ENCODE results near the gene MEIS2. TPM values are rescaled to one million over a fixed set of nuclear protein-coding genes. Genes with fewer than 3 reads are reported as not detected.

MEIS2 gene
- total RNA-seq, 1 donor from 2014 or later, result 6.6 TPM

DNA sequence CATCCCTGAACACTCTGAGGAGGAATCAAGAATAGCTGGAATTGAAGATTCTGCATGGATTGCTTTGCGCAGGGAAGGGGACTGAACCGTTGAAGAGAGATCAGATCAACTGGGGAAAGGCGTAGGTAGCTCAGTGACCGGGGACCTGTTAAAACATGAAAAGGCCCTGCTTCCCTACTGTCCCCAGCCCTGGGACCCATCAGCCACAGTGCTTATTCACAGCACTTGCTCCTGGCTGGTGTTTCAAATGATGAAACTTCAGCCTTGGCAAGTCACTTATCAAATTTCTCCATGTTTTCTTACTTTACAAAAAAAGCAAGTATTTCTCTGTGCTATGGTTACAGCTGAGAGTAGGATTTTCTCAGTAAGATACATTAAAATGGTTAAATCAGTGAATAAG, 199.3 kb downstream of the MEIS2 start:
- no peak for FAIRE-seq
- Histone ChIP-seq H3K36me3 (ENCODE audit: control insufficient read depth, insufficient read depth, low read length) (no peaks in the 10 kb centered on the region), H3K27me3 (ENCODE audit: control insufficient read depth, insufficient read depth, low read length) (no peaks in the 10 kb centered on the region), H3K4me3 (ENCODE audit: low read depth, low read length) (no peak overlapping the region)
- TF ChIP-seq, protein P1, sequence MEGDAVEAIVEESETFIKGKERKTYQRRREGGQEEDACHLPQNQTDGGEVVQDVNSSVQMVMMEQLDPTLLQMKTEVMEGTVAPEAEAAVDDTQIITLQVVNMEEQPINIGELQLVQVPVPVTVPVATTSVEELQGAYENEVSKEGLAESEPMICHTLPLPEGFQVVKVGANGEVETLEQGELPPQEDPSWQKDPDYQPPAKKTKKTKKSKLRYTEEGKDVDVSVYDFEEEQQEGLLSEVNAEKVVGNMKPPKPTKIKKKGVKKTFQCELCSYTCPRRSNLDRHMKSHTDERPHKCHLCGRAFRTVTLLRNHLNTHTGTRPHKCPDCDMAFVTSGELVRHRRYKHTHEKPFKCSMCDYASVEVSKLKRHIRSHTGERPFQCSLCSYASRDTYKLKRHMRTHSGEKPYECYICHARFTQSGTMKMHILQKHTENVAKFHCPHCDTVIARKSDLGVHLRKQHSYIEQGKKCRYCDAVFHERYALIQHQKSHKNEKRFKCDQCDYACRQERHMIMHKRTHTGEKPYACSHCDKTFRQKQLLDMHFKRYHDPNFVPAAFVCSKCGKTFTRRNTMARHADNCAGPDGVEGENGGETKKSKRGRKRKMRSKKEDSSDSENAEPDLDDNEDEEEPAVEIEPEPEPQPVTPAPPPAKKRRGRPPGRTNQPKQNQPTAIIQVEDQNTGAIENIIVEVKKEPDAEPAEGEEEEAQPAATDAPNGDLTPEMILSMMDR (IDR thresholded peaks at IDR 0.05; ENCODE audit: insufficient read depth, low read length, severe bottlenecking), result no peak
- DNase-seq (ENCODE audit: low read depth), result no peak

DNA sequence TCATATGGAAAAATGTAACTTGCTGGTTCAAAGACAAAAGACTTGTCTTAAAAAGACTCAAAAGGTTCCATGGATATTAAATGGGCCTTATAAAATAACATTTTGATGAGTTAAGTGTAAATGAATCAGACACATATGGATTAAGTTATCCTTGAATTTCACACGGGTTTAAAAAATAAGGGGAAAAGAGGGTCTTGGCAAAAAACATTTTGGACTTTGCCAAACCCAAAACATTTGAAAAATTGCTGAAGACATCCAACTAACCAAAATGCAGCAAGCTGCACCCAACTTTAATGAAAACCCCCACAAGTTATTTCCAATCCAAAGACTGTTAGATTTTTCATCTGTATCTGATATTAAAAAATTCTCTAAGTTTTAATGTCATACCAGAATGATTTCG, 200.7 kb downstream of the MEIS2 start:
- H3K36me3 ChIP-seq (ENCODE audit: control insufficient read depth, insufficient read depth, low read length), result no peaks in the 10 kb centered on the region
- FAIRE-seq, result no peak

DNA sequence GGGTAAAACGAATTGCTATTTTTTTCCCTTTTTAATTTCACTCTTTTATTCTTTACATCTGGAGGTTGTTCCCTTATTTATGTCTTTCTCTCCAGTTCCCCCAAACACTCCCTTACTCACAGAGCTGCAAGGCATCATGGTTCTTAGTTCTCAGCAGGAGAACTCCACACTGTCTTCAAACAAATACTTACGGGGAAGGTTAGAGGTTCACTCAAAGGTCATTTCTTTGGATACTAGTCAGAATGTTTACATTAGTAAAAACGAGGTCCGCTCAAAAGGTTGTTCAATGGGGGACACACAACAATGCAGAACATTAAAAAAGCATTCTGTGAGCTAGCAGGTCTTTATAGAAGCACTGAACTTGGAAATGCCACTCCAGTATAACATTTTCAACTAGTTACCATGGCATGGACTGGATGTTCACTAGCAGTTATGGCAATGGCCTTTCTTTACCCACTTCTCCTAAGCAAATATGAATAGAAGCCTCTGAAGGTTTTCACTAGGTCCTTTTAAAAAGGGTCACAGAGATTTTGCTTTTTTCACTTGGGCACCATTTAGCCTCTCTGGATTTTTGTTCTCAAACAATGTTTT, 201.7 kb downstream of the MEIS2 start:
- no peaks in the 10 kb centered on the region for H3K36me3 ChIP-seq (ENCODE audit: control insufficient read depth, insufficient read depth, low read length)
- no peak for FAIRE-seq
- TF ChIP-seq, protein P1 (IDR thresholded peaks at IDR 0.05; ENCODE audit: insufficient read depth, low read length, severe bottlenecking), result no peak
- DNase-seq (ENCODE audit: low read depth), result no peak
- no peak overlapping the region for H3K4me3 ChIP-seq (ENCODE audit: low read depth, low read length)
- no peaks in the 10 kb centered on the region for H3K27me3 ChIP-seq (ENCODE audit: control insufficient read depth, insufficient read depth, low read length)

More for the DNA sequence above, 200.7 kb downstream of the MEIS2 start:
- Histone ChIP-seq H3K27me3 (ENCODE audit: control insufficient read depth, insufficient read depth, low read length) (no peaks in the 10 kb centered on the region), H3K4me3 (ENCODE audit: low read depth, low read length) (no peak overlapping the region)
- TF ChIP-seq, protein P1 (IDR thresholded peaks at IDR 0.05; ENCODE audit: insufficient read depth, low read length, severe bottlenecking), result no peak
- no peak for DNase-seq (ENCODE audit: low read depth)

DNA sequence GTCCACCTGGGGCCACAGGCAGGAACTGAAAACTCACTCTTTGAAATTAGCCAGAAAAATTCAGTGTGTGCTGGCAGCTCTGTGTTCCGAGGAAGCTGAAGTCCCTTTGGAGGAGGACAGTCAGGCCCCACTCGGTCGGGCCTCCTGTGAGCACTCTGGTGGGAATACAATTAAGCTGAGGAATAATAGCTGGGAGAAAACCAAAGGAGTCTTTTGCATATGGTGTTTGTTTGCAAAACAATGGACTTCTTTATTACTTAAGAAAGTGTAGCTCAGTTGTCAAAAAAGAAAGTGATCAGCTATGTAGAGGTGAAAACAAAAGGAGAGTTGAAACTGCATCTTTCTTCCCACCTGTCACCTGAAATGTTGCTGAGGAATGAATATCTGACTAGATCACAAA, 202.5 kb downstream of the MEIS2 start:
- TF ChIP-seq, protein P1 (IDR thresholded peaks at IDR 0.05; ENCODE audit: insufficient read depth, low read length, severe bottlenecking), result no peak
- DNase-seq (ENCODE audit: low read depth) (no peak), FAIRE-seq (peak; percentile 36)
- H3K4me3 ChIP-seq (ENCODE audit: low read depth, low read length), result no peak overlapping the region
- H3K36me3 ChIP-seq (ENCODE audit: control insufficient read depth, insufficient read depth, low read length), result no peaks in the 10 kb centered on the region
- no peaks in the 10 kb centered on the region for H3K27me3 ChIP-seq (ENCODE audit: control insufficient read depth, insufficient read depth, low read length)

DNA sequence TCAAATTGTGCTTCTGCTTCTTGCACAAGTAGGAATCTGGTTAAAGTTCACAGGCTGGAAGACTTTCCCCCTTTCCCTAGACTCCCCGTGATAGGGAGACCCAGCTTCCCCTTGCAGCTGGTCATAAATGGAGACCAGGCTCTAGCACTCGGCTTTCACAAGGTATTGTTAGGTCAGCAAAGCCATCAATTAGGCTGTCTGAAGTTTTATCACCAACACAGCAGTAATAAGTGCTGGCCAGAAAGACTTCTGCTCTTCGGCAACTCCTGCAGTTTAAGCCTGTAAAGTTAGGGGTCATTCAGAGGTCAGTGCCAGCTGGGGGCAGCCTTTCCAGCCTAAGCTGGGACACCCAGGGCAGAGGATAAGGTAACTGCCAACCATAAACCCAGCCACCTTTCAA, 203.4 kb downstream of the MEIS2 start:
- H3K36me3 ChIP-seq (ENCODE audit: control insufficient read depth, insufficient read depth, low read length), result no peaks in the 10 kb centered on the region
- no peak overlapping the region for H3K4me3 ChIP-seq (ENCODE audit: low read depth, low read length)
- DNase-seq (ENCODE audit: low read depth), result no peak
- TF ChIP-seq, protein P1 (IDR thresholded peaks at IDR 0.05; ENCODE audit: insufficient read depth, low read length, severe bottlenecking), result no peak
- no peak for FAIRE-seq
- H3K27me3 ChIP-seq (ENCODE audit: control insufficient read depth, insufficient read depth, low read length), result no peaks in the 10 kb centered on the region

DNA sequence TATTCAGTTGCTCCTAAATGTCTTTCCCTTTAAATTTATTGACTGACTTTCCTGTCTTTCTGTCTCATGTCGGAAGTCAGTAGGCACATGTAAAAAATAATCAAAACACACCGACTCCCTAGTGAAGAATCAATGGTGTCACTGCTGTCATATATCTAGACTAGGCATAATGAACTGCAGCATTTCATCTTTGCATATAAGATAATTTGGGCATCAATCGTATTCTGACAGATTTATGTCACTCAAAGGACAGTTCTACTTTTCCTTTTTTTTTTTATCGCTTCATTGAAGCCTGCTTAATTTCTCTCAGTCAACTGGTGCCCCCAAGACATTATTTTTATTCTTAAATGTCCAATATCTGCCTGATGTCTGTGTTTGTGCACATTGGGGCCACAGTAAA, 206.3 kb downstream of the MEIS2 start:
- FAIRE-seq, result no peak
- Histone ChIP-seq H3K36me3 (ENCODE audit: control insufficient read depth, insufficient read depth, low read length) (no peaks in the 10 kb centered on the region), H3K4me3 (ENCODE audit: low read depth, low read length) (no peak overlapping the region), H3K27me3 (ENCODE audit: control insufficient read depth, insufficient read depth, low read length) (no peaks in the 10 kb centered on the region)
- no peak for DNase-seq (ENCODE audit: low read depth)
- TF ChIP-seq, protein P1 (IDR thresholded peaks at IDR 0.05; ENCODE audit: insufficient read depth, low read length, severe bottlenecking), result no peak

Measured in bronchial epithelial cell (primary cell).